Neuron (in vitro differentiated cells): ENCODE measurements around the gene SDF2.
"Not testable (repeated sequence)": the region's sequence is repeated elsewhere in the genome, so short reads cannot be mapped to it uniquely, and the experiment has no call there.

Source experiments
- H2AFZ ChIP-seq: one replicate; pipeline ENCODE4 v1.6.1; 2013; ENCODE audit warnings: low read depth, mild to moderate bottlenecking, inconsistent platforms, low read length, moderate library complexity
- H3K27me3 ChIP-seq: one replicate; pipeline ENCODE4 v1.6.1; 2013; ENCODE audit warnings: low read length; ENCODE audit not compliant: insufficient read depth
- H3K36me3 ChIP-seq: one replicate; pipeline ENCODE4 v1.6.1; 2013; ENCODE audit warnings: low read length; ENCODE audit not compliant: insufficient read depth
- H3K4me1 ChIP-seq: one replicate; pipeline ENCODE4 v1.6.1; 2013; ENCODE audit warnings: low read length; ENCODE audit not compliant: insufficient read depth
- H3K4me3 ChIP-seq: 2 replicates; pipeline ENCODE4 v1.5.1; 2013; ENCODE audit warnings: mild to moderate bottlenecking, low read length, moderate library complexity
- H3K9me3 ChIP-seq: one replicate; pipeline ENCODE4 v1.6.1; 2013; ENCODE audit warnings: low read length

SDF2 gene

GRCh38 chr17:28612936-28613872, 48.5 kb downstream of the SDF2 start:
- H3K4me3 ChIP-seq = no peak overlapping the region
- H3K36me3 ChIP-seq = peaks cover 84% of the 10 kb centered on the region
- no peak overlapping the region for H2AFZ ChIP-seq
- H3K9me3 ChIP-seq = no peaks in the 10 kb centered on the region
- no peaks in the 10 kb centered on the region for H3K4me1 ChIP-seq
- H3K27me3 ChIP-seq = no peaks in the 10 kb centered on the region

DNA sequence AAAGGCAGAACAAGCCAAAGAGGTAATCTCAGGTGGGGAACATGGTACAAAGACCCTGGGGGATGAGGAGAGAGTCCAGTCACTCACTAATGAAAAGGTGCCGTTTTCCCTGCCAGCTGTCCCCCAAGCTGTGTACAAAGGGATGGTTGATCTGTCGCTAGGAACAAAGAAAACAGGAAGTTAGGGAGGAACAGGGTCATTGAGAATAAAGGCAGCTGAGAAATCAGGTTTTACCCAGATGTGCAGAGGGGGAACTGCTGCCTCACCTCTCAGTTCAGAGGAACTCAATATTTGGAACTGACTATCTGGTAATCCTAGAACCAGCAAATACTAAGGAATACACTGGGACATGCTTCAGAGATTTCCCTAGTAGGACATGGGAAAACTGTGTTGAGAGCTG, 49.2 kb downstream of the SDF2 start:
- H3K9me3 ChIP-seq = no peaks in the 10 kb centered on the region
- no peak overlapping the region for H3K4me3 ChIP-seq
- H3K27me3 ChIP-seq = no peaks in the 10 kb centered on the region
- H2AFZ ChIP-seq = no peak overlapping the region
- H3K36me3 ChIP-seq = peaks cover 80% of the 10 kb centered on the region
- H3K4me1 ChIP-seq = no peaks in the 10 kb centered on the region

- H3K36me3 ChIP-seq = peaks cover 61% of the 10 kb centered on the region
- no peaks in the 10 kb centered on the region for H3K4me1 ChIP-seq
- H2AFZ ChIP-seq = no peak overlapping the region
- no peaks in the 10 kb centered on the region for H3K27me3 ChIP-seq
- H3K9me3 ChIP-seq = no peaks in the 10 kb centered on the region
- H3K4me3 ChIP-seq = no peak overlapping the region
Measured at GRCh38 chr17:28610376-28610775, 51.3 kb downstream of the SDF2 start.

DNA sequence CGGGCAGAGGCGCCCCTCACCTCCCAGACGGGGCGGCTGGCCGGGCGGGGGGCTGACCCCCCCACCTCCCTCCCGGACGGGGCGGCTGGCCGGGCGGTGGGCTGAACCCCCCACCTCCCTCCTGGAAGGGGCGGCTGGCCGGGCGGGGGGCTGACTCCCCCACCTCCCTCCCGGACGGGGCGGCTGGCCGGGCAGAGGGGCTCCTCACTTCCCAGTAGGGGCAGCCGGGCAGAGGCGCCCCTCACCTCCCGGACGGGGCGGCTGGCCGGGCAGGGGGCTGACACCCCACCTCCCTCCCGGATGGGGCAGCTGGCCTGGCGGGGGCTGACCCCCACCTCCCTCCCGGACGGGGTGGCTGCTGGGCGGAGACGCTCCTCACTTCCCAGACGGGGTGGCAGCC, 57.7 kb downstream of the SDF2 start:
- not testable (repeated sequence) for H3K27me3 ChIP-seq, H2AFZ ChIP-seq, H3K4me3 ChIP-seq, H3K36me3 ChIP-seq, H3K4me1 ChIP-seq, H3K9me3 ChIP-seq

GRCh38 chr17:28599311-28600184, 62.2 kb downstream of the SDF2 start:
- Histone ChIP-seq H3K27me3 (no peaks in the 10 kb centered on the region), H3K4me3 (peak overlapping the region; percentile 89), H3K36me3 (peaks cover 10% of the 10 kb centered on the region), H2AFZ (peak overlapping the region; percentile 83), H3K9me3 (no peaks in the 10 kb centered on the region), H3K4me1 (peaks cover 15% of the 10 kb centered on the region)

- Histone ChIP-seq H2AFZ (peak within 1 kb of the TSS; percentile 83), H3K4me3 (peak within 1 kb of the TSS; percentile 89), H3K27me3 (no peaks in the 10 kb centered on the region), H3K9me3 (no peaks in the 10 kb centered on the region), H3K4me1 (peaks cover 15% of the 10 kb centered on the region), H3K36me3 (peaks cover 12% of the 10 kb centered on the region)
Measured at GRCh38 chr17:28598799-28599310, 62.9 kb downstream of the SDF2 start, which contains the start of gene SPAG5. TSS of gene SPAG5 (minus strand) at chr17:28599025. CDS start at chr17:28598946, 79 bp downstream.

DNA sequence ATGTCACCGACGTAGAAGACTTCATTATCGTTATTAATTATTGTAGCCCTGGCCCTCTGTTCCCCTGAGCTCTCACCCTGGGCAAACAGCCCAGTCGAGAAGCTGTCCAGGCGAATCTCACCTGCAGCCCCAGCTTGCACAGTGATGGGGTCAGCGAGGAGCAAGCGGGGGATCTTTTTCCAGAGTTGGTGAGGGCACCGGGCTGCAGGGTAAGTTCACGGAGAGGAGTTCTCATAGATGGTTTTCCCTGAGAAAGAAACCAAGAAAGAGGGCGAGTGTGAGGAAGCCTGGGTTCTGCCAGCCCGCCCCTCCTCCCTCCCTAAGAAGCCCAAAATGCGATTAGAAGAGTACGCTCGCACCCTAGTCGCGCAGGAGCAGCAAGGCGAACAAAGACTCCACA, 63.3 kb downstream of the SDF2 start:
- Histone ChIP-seq H3K4me3 (peak overlapping the region; percentile 89), H3K9me3 (no peaks in the 10 kb centered on the region), H3K4me1 (peaks cover 15% of the 10 kb centered on the region), H2AFZ (peak overlapping the region; percentile 83), H3K36me3 (peaks cover 12% of the 10 kb centered on the region), H3K27me3 (no peaks in the 10 kb centered on the region)
